CD1c-positive myeloid dendritic cell (primary cell): ENCODE measurements around the gene ISYNA1.
"Not testable (repeated sequence)": the region's sequence is repeated elsewhere in the genome, so short reads cannot be mapped to it uniquely, and the experiment has no call there.

Experiments used
- DNase-seq: peaks from one replicate; pipeline ENCODE4 v3.0.0-alpha.2; 2016; ENCODE audit errors: extremely low spot score

ISYNA1 gene

DNA sequence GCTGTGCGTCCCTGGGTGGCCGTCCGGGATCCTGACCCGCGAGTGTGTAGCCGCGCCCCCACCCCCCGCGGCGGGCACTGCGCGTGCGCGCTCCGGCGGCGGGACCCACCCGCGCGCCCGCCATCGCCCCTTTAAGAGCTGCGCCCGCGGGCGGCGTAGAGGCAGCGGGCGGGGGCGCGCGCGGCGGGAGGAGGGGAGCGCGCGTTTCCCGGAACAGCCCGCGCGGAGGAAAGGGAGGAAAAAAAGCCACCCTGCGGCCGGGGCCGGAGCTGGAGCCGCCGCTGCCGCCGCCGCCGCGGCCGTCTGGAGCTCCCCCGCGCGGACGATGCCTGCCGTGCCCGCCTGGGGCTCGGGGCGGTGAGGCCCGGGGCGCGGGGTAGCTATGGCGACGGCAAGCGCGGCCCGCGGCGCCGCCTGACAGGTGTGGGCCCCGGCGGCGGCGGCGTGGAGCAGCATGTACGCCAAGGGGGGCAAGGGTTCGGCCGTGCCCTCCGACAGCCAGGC lies 18.7 kb downstream of the ISYNA1 start, which contains the start of gene SSBP4:
TSS of gene SSBP4 (plus strand) at position 204 of the 504 bp plus-strand sequence. CDS start at position 455, 251 bp downstream.
- DNase-seq = peak; percentile 83

DNA sequence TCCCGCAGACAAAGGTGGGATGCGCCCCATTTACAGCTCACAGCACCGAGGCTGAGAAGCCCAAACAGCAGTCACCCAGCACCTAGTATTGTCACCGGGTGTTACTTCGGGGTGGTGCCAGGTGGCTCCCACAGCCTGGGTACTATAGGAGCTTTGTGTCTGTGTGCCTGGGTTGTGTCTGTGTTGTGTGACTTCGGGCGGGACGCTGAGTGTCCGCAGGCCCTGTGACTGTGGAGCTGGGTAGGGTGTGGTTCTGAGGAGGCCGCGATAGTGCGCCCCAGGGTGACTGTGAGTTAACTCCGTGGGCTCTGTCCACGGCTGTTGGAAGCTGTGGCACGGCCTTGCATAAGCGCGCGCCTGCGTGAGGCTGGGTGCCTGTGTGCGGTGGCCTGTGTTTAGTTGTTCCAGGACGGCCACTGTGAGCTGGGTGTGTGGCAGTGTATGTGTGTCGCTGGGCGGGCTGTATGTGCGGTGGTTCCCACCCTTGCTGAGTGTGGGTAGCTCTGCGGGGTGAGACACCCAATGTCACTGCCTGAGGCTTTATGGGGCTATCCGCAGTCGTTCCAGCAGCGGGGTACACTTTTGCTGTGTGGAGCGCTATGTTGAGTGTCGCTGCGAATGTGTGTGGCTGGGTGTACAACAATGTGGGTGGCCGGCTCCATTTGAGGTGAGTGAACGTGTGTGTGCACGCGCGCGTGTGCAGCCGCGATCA lies 19.3 kb downstream of the ISYNA1 start:
- peak; percentile 56 for DNase-seq

DNA sequence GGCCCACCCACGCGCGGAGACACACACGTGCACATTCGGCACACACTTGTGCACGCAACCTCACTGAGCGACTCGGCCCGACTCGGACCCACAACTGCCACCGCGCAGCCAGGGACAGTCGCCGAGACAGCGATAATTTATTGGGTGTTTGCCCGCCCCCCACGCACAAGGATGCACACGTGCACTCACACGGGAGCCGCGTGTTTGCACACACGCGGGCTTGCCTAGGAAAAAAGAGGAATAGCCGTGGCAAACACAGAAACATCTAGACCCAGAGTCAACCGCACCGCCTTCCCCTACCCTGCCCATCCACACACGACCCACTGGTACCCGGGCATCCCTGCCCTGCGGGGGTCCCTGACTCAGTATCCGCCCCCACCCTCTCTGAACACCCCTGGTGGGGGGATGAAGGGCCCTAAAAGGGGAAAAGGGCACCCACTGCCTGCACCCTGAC lies 19.9 kb downstream of the ISYNA1 start:
- DNase-seq = peak; percentile 86

DNA sequence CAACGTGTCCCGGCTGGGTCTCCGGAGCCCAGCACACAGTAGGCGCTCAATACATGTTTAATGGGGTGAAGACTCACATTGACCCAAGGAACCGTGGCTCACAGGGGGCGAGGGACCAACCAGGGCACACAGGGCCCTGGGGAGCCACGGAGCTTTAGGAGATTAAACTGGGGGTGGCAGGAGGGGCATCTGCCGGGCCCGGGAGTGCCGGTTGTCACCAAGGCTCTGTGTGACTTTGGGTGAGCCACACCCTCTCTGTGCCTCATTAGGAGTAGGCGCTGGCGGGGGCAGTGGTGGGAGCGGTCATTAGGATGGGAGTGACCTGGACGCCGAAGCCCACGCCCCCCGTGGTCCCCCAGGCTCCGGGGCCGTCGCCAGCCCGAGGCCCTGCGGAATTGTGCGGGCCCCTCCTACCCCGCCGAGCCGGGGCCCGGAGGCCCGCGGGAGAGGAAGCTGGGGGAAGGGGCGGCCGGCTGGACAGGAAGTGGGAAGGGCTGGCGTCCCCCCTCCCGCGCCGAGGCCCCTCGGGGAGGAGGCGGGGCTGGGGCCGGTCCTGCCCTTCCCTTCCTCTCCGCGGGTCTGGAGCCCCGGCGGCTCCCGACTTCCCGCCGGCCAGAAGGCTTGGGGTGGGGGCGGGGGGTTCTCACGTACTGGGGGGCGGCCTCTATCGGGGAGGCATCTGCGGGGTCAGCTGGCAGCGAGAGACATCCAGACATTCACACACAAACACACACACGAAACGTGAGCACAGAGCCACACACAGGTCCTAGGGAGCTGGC lies 20.5 kb downstream of the ISYNA1 start:
- DNase-seq = peak; percentile 85

DNA sequence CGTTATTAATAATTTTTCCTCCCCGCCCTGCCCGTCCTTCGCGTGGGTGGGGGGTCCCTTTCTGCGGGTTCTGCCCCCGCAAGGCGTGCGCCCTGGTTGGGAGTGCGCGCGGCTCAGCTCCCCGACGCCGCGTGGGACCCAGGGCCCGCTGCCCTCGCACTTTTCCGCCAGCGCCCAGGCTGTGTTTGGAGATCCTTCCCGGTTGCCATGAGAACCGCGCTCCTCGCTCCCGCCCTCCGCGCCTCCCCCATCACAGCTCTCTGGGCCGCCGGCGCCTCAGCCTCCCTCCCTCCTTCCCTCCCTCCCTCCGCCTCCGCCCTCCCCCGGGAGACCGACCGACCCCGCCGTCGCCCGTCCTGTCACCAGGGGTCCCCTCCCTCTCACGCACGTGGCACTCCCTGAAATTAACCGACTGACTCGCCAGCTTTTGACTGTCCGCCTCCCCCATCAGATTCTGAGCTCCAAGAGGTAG lies 21.1 kb downstream of the ISYNA1 start:
- DNase-seq = peak; percentile 90

DNA sequence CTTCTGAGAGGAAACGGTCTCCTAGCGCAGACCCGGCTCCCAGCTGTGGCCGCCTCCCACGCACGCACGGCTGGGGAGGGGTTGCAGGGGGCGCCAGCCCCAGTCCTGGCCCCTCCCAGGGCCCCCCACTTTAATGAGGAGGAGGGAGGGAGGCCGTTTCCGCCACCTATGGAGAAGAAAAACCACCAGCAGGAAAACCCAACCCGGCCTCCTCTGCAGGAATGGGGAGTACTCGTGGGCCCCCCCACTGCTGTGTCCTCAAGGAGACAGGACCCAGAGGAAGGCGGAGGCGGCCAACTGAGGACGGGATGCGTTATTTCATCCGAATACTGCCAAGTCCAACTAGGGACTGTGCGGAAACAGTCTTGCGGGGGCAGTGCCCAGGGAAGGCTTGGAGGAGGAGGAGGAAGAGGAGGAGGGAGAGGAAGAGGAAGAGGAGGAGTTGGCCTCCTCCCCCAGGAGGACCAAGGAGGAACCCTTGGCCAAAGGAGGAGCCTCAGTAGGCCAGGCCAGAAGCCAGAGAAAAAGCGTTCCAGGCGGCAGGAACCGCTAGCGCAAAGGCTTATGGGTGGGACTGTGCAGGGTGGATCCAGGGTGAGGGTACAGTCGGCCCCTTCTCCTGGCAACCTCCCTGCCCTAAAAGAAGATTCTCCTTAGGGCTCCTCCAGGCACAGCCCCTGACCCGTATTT lies 22.6 kb downstream of the ISYNA1 start:
- peak; percentile 85 for DNase-seq

DNA sequence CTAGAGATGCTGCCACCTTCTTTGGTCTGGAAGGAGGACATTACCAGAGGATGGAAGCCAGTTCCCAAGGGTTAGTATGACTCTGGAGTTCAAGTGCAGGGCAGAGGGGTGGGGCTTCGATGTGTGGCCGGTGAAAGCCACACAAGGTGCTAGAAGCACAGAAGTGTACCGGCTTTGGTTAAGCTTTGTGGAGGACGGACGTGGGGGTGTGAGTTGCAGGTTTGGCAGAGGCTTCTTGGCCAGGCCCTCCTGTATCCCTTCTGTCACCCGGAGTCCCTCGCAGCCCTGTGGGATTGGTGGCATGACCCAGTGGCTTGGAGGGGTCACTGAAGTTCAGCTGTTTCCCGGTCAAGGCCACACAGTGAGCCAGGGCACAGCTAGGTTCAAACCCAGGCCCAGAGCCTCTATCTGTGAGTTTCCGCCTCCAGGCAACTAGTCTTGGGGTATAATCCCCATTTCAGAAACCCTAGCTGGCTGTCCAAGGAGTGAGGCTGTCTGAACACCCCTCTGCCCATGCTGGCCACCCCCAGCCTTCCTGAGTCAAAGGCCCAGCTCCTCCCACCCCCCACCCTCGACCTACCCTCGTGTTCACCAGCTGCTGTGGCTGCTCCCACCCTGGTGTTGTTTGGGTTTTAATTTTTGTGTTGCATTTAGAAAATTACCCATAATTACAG lies 23.3 kb downstream of the ISYNA1 start:
- peak; percentile 56 for DNase-seq

DNA sequence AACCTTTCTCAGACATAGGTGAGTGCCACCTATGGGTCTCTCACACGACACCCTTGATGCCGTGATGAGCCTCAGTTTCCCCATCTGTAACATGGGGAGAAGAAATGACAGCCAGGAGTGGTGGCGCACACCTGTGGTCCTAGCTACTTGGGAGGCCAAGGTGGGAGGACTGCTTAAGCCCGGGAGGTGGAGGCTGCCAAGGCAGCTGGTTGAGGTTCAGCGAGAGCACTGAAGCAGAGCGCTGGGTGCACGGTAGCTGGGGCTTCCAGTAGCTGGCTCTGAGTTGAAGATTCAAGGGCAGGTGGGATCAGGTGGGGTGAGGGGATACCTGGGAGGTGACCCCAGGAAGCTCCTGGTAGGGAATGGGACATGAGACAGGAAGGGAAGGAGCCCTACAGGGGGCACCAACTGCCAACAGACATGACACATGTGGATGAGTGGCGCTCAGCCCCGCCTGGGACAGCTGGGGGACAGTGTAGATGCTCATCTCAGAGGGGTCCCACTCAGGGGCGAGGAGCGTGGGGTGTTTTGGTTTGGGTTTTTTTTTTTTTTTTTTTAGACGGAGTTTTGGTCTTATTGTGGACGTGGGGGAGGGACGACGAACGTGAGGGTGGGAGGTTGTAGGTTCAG lies 25.2 kb downstream of the ISYNA1 start:
- DNase-seq = no peak

DNA sequence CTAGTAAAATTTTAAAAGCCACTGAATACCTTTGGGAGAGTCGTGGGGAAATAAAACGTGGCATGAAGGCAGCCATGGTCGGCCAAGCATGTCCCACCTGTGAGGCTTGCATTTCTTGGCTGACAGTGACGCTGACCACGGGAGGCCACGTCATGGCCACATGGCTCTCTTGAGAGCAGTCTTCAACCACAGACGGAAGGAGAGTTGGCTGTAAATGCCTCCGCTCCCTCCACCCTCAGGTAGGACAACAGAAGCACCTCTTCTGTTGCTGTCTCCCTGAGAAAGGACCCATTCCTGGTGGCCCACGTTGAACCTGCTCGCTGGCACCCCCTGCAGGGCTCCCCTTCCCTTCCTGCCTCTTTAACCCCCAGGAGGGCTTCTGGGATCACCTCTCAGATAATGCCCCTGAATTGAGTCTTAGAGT lies 29.9 kb downstream of the ISYNA1 start:
- DNase-seq = peak; percentile 58

DNA sequence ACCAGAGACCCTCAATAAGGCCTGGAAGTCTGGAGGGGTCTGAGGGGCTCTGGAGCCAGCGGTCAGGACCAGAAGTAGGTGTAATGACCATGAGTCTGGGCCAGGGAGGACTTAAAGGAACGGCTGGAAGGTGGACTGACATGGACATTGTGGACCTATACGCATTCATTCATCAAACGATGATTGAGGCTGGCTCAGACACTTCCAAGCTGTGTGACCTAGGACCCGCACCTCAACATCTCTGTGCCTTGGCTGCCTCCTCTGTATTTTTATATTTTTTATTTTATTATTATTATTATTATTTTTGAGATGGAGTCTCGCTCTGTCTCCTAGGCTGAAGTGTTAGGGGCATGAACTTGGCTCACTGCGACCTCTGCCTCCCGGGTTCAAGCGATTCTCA lies 31.2 kb downstream of the ISYNA1 start:
- no peak for DNase-seq

DNA sequence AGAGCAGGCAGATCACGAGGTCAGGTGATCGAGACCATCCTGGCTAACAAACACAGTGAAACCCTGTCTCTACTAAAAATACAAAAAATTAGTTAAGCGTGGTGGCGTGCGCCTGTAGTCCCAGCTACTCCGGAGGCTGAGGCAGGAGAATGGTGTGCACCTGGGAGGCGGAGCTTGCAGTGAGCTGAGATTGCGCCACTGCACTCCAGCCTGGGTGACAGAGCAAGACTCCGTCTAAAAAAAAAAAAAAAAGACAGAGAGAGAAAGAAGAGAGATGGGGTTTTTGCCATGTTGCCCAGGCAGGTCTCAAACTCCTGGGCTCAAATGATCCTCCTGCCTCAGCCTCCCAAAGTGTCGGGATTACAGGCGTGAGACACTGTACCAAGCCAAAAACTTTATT lies 32.2 kb downstream of the ISYNA1 start:
- DNase-seq = not testable (repeated sequence)

DNA sequence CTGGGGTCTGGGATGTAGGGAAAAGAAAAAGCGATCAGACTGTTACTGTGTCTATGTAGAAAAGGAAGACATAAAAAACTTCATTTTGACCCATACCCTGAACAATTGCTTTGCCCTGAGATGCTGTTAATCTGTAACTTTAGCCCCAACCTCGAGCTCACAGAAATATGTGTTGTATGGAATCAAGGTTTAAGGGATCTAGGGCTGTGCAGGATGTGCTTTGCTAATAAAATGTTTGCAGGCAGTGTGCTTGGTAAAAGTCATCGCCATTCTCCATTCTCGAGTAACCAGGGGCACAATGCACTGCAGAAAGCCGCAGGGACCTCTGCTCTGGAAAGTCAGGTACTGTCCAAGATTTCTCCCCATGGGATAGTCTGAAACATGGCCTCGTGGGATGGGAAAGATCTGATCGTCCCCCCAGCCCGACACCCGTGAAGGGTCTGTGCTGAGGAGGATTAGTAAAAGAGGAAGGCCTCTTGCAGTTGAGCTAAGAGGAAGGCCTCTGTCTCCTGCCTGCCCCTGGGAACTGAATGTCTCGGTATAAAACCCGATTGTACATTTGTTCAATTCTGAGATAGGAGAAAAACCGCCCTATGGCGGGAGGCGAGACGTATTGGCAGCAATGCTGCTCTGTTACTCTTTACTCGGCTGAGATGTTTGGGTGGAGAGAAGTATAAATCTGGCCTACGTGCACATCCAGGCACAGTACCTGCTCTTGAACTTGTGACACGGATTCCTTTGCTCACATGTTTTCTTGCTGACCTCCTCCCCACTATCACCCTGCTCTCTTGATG lies 35.3 kb downstream of the ISYNA1 start:
- not testable (repeated sequence) for DNase-seq

DNA sequence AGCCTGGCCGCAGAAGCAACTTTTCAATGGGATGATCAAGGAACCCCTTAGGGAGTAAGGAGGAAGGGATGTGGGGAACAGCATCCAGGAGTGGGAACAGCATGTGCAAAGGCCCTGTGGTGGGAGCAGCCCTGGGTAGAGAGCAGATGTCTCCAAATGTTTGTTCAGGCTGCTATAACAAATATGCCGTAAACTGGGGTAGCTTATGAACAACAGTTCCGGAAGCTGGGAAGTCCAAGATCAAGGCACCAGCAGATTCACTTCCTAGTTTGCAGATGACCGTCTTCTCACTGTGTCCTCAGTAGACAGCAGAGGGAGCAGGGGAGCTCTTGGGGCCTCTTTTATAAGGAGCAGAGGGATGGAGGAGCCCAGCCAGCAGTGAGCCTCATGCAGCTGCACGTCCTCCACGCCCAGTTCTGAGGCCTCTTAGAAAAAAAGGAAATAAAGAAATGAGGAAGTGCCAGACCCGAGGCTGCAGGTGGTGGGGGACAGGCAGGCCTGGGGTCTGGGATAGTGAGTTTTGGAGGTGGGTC lies 36.3 kb downstream of the ISYNA1 start:
- peak; percentile 94 for DNase-seq

DNA sequence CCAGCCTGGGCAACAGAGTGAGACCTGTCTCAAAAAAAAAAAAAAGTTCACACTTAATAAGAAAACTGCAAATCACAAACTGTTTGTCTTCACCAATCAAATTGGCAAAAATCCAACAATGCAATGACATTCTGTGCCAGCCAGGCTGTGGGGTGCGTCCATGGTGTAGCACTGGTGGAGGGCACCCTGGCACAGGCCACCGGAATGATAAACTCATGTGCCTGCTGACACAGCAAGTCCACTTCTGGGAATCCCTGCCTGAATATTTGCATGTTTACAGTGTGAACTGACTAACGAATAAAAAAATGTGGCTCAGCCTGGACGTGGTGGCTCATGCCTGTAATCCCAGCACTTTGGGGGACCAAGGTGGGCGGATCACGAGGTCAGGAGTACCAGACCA lies 38.9 kb downstream of the ISYNA1 start:
- DNase-seq = no peak

DNA sequence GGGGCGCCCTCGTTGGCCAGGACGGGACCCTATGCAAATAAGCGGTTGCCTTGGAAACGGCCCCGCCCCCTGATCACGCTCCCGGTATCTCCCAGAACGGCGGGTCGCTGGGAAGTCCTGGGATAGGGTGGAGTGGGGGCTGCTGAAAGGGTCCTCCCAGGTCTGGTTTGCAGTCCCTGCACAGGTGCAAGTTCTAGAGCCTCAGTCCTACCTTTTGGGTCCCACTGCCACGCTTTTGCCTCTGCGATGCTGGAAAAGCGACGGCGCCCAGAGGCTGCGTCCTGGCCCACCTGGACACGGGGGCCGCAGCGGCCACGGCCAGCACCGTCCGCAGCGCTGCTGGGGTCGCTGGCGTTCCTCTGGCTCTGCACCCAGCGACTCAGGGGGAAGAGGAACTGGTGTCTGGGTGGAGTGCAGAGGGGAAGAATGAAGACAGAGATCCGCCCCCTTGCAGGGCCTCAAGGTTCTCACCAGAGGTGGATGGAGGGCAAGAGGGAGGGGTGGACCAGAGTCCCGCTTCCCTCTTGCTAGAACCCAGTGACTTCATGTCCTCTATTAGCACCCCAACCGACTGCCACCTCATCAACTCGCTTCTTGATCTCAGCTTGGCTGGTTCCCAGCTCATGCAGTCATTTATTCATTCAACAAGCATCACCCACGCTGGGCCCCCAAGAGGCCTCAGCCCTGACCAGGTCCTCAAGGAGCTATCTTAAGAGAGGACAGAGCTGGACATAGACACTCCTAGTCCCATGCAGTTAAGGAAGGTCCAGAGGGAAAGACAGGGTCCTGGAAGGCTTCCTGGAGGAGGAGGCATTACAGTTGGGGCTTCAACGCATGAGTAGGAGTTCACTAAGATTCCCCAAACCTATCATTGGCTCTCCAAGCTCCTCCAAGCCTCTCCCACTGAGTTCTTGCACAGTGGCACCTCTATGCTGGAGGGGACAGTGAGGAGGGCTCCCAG lies 40.4 kb downstream of the ISYNA1 start, which contains the start of gene LRRC25:
TSS of gene LRRC25 (minus strand) at position 381 of the 961 bp plus-strand sequence. CDS start 659 bp downstream, outside the sequence.
- peak; percentile 85 for DNase-seq

DNA sequence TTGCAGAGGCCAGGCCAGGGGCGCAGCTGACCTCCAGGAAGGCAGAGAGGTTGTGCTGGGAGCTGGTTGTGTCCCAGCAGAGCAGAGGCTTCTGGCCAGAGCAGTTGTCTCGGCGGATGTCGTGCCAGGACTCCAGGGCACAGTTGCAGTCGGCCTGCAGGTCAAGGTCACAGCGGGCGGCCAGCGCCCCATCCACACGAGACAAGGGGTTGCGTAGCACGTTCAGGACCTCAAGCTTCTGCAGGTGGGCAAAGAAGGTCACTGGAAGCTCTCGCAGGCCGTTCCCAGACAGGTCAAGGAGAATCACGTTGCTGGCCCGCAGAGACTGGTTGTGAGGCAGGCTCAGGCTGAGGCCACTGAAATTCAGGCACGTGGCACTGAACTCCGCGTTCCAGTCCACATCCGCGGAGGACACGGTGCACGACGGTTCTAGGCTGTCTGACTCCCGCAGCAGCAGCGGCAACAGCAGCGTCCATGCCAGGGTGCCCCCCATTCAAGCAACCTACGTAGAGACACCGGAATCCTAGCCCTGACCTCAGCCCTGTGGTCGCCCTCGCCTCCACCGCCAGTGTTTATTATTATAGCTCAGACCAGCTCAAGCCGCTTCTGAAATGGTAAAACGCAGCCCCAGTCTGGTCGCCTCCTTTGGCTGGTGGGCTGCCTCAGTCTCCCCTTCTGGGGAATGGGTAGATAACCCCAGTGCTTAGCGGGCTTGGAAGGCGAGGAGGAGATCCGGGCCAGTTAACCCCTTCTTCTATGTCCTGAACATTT lies 41.3 kb downstream of the ISYNA1 start:
- no peak for DNase-seq

DNA sequence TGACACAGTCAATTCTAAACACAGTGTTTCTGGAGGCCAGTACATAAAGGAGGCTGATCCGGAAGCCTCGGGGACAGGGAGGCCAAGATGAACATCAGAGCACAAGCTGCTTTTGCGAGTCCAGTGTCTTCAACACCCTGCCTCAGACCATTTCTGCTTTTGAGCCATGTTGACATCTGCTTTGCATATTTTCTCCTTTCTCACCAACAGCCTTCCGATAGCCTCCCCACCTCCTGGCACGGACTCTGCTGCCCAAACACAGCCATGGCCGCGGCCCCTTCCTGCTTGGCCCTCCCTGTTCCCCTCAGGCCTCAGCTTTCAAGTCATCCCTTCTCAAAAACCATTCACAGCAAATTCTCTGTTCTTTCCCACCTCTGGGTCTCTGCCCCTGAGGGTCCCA lies 44.1 kb downstream of the ISYNA1 start:
- DNase-seq = peak; percentile 85

DNA sequence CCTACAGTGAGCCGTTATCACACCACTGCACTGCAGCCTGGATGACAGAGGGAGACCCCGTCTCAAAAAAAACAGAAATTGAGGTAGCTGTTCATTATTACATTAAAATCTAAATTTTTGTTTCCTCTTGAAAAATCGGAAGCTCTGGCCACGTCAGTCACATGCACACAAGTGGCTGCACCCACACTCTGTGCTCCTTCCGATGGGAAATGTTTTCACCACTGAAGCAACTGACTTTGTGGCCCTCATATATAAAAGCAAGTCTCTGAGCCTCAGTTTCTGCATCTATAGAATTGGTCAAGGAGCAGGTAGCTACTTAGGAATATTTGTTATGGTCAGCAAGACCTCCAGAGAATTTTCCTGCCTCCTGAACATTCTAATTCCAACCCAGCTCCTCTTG lies 45.0 kb downstream of the ISYNA1 start:
- DNase-seq = peak; percentile 83
